Epithelial cell of esophagus (primary cell): ENCODE data around the gene TNFAIP1.

ENCODE experiments used
- DNase-seq: peaks from one replicate; pipeline ENCODE4 v3.0.0; 2010; ENCODE audit warnings: low read depth
- H3K4me3 ChIP-seq: 2 replicates; pipeline ENCODE4 v1.5.1; 2011; ENCODE audit warnings: mild to moderate bottlenecking, low read length, control low read depth
- CTCF ChIP-seq: IDR thresholded peaks from 2 replicates; pipeline ENCODE4 v1.5.1; 2011; ENCODE audit warnings: low read depth, mild to moderate bottlenecking, low read length, control low read depth, inconsistent platforms; ENCODE audit not compliant: insufficient read depth; ENCODE audit errors: missing control alignments

TNFAIP1 gene

GRCh38 chr17:28326114-28326513, 9.4 kb upstream of the TNFAIP1 start:
- peak; percentile 78 for DNase-seq
- no peak overlapping the region for H3K4me3 ChIP-seq
- no peak for TF ChIP-seq CTCF

GRCh38 chr17:28327031-28327607, 8.4 kb upstream of the TNFAIP1 start:
- DNase-seq, result peak; percentile 75
- no peak overlapping the region for H3K4me3 ChIP-seq
- TF ChIP-seq CTCF, result no peak

GRCh38 chr17:28327709-28328108, 7.9 kb upstream of the TNFAIP1 start:
- DNase-seq, result no peak
- H3K4me3 ChIP-seq, result no peak overlapping the region
- peak; percentile 6 for TF ChIP-seq CTCF

- no peak for DNase-seq
- no peak overlapping the region for H3K4me3 ChIP-seq
Observed at GRCh38 chr17:28328325-28328724, 7.2 kb upstream of the TNFAIP1 start.

DNA sequence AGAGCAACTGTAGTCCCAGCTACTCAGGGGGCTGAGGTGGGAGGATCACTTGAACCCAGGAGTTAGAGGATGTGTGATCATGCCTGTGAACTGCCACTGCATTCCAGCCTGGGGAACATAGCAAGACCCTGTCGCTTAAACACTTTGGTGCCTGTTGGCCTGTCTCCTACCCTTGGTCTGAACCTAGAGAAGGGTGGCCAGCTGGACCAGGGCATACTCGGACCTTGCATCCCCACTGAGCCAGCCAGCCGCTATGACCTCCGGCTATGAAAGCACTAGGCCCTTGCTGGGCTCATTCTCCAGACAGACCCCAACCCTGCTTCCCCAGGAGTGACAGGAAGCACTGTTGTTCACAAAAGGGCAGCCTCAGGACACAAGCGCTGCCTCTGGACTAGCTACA, 4.9 kb upstream of the TNFAIP1 start:
- no peak overlapping the region for H3K4me3 ChIP-seq
- DNase-seq, result no peak
- no peak for TF ChIP-seq CTCF

More at GRCh38 chr17:28328325-28328724, 7.2 kb upstream of the TNFAIP1 start:
- TF ChIP-seq CTCF, result no peak

- TF ChIP-seq CTCF, result no peak
- no peak overlapping the region for H3K4me3 ChIP-seq
- DNase-seq, result no peak
Observed at GRCh38 chr17:28331891-28332420, 3.6 kb upstream of the TNFAIP1 start.

- no peak overlapping the region for H3K4me3 ChIP-seq
- no peak for TF ChIP-seq CTCF
- no peak for DNase-seq
Observed at GRCh38 chr17:28333083-28333746, 2.3 kb upstream of the TNFAIP1 start.
